ENCODE data around the gene HCST. TPM values are rescaled to one million over a fixed set of nuclear protein-coding genes. Genes with fewer than 3 reads are reported as not detected.

The HCST gene
- total and polyA plus RNA-seq, 2 of the 13 experiments (the other 11 are each of a cell fraction or from before 2014, with no cell fraction given), result 0.24 to 1.2 TPM

DNA sequence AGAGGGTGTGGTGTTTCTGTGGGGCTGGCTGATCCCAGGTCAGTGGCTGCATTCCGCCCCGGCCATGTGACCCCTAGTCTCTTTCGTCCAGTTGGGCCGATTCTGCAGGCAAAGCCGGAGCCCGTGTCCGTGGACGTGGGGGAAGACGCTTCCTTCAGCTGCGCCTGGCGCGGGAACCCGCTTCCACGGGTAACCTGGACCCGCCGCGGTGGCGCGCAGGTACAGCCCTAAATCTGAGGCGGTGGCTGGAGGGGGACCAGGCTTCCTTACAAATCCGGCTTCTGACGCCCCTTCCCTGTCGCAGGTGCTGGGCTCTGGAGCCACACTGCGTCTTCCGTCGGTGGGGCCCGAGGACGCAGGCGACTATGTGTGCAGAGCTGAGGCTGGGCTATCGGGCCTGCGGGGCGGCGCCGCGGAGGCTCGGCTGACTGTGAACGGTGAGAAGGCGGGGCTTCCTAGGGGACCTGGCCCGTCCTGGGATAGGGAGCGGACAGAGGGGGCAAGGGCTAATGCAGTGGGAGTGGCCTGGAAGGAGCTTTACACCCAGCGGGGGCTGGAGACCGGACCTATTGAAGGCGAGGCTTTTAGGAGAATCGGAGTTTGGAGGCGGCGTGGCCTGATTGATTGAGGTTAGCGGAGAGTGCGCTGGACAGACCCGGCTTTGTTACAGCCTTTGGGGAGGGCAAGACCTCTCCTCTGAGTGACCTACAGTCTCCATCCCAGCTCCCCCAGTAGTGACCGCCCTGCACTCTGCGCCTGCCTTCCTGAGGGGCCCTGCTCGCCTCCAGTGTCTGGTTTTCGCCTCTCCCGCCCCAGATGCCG is 41.3 kb upstream of the HCST start (continued):
- TF ChIP-seq, protein P1, sequence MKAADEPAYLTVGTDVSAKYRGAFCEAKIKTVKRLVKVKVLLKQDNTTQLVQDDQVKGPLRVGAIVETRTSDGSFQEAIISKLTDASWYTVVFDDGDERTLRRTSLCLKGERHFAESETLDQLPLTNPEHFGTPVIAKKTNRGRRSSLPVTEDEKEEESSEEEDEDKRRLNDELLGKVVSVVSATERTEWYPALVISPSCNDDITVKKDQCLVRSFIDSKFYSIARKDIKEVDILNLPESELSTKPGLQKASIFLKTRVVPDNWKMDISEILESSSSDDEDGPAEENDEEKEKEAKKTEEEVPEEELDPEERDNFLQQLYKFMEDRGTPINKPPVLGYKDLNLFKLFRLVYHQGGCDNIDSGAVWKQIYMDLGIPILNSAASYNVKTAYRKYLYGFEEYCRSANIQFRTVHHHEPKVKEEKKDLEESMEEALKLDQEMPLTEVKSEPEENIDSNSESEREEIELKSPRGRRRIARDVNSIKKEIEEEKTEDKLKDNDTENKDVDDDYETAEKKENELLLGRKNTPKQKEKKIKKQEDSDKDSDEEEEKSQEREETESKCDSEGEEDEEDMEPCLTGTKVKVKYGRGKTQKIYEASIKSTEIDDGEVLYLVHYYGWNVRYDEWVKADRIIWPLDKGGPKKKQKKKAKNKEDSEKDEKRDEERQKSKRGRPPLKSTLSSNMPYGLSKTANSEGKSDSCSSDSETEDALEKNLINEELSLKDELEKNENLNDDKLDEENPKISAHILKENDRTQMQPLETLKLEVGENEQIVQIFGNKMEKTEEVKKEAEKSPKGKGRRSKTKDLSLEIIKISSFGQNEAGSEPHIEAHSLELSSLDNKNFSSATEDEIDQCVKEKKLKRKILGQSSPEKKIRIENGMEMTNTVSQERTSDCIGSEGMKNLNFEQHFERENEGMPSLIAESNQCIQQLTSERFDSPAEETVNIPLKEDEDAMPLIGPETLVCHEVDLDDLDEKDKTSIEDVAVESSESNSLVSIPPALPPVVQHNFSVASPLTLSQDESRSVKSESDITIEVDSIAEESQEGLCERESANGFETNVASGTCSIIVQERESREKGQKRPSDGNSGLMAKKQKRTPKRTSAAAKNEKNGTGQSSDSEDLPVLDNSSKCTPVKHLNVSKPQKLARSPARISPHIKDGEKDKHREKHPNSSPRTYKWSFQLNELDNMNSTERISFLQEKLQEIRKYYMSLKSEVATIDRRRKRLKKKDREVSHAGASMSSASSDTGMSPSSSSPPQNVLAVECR (CRISPR knock-in tag; IDR thresholded peaks at IDR 0.05; ENCODE audit: borderline replicate concordance), result peak; percentile 29; the same call in 1 of the 2 replicates
- no peak for TF ChIP-seq ZNF33B (CRISPR knock-in tag; IDR thresholded peaks at IDR 0.05)
- no peak for TF ChIP-seq MYNN (CRISPR knock-in tag; IDR thresholded peaks at IDR 0.05; ENCODE audit: low read depth)
- TF ChIP-seq, protein P2, sequence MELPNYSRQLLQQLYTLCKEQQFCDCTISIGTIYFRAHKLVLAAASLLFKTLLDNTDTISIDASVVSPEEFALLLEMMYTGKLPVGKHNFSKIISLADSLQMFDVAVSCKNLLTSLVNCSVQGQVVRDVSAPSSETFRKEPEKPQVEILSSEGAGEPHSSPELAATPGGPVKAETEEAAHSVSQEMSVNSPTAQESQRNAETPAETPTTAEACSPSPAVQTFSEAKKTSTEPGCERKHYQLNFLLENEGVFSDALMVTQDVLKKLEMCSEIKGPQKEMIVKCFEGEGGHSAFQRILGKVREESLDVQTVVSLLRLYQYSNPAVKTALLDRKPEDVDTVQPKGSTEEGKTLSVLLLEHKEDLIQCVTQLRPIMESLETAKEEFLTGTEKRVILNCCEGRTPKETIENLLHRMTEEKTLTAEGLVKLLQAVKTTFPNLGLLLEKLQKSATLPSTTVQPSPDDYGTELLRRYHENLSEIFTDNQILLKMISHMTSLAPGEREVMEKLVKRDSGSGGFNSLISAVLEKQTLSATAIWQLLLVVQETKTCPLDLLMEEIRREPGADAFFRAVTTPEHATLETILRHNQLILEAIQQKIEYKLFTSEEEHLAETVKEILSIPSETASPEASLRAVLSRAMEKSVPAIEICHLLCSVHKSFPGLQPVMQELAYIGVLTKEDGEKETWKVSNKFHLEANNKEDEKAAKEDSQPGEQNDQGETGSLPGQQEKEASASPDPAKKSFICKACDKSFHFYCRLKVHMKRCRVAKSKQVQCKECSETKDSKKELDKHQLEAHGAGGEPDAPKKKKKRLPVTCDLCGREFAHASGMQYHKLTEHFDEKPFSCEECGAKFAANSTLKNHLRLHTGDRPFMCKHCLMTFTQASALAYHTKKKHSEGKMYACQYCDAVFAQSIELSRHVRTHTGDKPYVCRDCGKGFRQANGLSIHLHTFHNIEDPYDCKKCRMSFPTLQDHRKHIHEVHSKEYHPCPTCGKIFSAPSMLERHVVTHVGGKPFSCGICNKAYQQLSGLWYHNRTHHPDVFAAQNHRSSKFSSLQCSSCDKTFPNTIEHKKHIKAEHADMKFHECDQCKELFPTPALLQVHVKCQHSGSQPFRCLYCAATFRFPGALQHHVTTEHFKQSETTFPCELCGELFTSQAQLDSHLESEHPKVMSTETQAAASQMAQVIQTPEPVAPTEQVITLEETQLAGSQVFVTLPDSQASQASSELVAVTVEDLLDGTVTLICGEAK (IDR thresholded peaks at IDR 0.05), result no peak
- TF ChIP-seq, protein P2 (CRISPR knock-in tag; IDR thresholded peaks at IDR 0.05), result no peak
- TF ChIP-seq, protein P3, sequence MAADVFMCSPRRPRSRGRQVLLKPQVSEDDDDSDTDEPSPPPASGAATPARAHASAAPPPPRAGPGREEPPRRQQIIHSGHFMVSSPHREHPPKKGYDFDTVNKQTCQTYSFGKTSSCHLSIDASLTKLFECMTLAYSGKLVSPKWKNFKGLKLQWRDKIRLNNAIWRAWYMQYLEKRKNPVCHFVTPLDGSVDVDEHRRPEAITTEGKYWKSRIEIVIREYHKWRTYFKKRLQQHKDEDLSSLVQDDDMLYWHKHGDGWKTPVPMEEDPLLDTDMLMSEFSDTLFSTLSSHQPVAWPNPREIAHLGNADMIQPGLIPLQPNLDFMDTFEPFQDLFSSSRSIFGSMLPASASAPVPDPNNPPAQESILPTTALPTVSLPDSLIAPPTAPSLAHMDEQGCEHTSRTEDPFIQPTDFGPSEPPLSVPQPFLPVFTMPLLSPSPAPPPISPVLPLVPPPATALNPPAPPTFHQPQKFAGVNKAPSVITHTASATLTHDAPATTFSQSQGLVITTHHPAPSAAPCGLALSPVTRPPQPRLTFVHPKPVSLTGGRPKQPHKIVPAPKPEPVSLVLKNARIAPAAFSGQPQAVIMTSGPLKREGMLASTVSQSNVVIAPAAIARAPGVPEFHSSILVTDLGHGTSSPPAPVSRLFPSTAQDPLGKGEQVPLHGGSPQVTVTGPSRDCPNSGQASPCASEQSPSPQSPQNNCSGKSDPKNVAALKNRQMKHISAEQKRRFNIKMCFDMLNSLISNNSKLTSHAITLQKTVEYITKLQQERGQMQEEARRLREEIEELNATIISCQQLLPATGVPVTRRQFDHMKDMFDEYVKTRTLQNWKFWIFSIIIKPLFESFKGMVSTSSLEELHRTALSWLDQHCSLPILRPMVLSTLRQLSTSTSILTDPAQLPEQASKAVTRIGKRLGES (CRISPR knock-in tag; IDR thresholded peaks at IDR 0.05; ENCODE audit: borderline replicate concordance), result no peak
- TF ChIP-seq ERF (CRISPR knock-in tag; IDR thresholded peaks at IDR 0.05), result 0 out of 2 replicates have a peak, but pooled peaks have one; percentile 50
- no peak for TF ChIP-seq DMAP1 (CRISPR knock-in tag; IDR thresholded peaks at IDR 0.05)
- TF ChIP-seq ZNF670 (CRISPR knock-in tag; IDR thresholded peaks at IDR 0.05; ENCODE audit: borderline replicate concordance), result no peak
- no peak for TF ChIP-seq THYN1 (CRISPR knock-in tag; IDR thresholded peaks at IDR 0.05; ENCODE audit: borderline replicate concordance, low read depth)
- no peak for TF ChIP-seq ZNF343 (CRISPR knock-in tag; IDR thresholded peaks at IDR 0.05)
- no peak for TF ChIP-seq ZNF10 (CRISPR knock-in tag; IDR thresholded peaks at IDR 0.05; ENCODE audit: borderline replicate concordance, low read depth)
